ENCODE results near the gene FRMD7. TPM values are rescaled to one million over a fixed set of nuclear protein-coding genes. Genes with fewer than 3 reads are reported as not detected.

Gene FRMD7, protein sequence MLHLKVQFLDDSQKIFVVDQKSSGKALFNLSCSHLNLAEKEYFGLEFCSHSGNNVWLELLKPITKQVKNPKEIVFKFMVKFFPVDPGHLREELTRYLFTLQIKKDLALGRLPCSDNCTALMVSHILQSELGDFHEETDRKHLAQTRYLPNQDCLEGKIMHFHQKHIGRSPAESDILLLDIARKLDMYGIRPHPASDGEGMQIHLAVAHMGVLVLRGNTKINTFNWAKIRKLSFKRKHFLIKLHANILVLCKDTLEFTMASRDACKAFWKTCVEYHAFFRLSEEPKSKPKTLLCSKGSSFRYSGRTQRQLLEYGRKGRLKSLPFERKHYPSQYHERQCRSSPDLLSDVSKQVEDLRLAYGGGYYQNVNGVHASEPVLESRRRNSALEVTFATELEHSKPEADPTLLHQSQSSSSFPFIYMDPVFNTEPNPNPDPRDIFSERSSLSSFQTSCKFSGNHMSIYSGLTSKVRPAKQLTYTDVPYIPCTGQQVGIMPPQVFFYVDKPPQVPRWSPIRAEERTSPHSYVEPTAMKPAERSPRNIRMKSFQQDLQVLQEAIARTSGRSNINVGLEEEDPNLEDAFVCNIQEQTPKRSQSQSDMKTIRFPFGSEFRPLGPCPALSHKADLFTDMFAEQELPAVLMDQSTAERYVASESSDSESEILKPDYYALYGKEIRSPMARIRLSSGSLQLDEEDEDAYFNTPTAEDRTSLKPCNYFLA
- under 0.01 TPM in 1 of 2 replicates, not detected in the other for total RNA-seq

DNA sequence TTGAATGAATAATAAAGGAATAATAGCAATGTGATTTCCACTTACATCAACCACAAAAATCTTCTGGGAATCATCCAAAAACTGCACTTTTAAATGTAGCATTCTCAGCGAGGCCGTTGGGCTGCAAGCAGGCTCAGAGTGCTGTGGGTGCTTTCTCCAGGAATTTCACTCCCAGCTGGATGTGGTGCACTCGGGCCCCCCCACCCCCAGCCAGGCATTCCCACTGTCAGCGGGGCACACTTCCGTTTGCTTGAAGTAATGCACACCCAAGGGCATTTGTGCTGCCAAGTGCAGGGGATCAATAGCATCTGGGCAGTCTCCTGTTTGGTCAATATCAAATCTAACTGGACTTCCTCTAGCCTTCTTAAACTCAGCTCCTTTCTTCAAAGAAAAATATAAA, at the start of gene FRMD7:
FRMD7 (minus strand) TSS at position 278 of the 400 bp plus-strand sequence; CDS start at position 102, 176 bp downstream.

Other genes with a start within 250 kb of the FRMD7 start
- 3.3 and 7.1 TPM in 2 replicates for gene STK26, start 104.7 kb downstream of the FRMD7 start, total RNA-seq
- 19.0 and 23.7 TPM in 2 replicates for gene RAP2C, start 91.4 kb upstream of the FRMD7 start, total RNA-seq

All from smooth muscle cell of trachea (primary cell).